Heart left ventricle (tissue), 16 donors: ENCODE measurements around the gene NKAIN2. TPM values are rescaled to one million over a fixed set of nuclear protein-coding genes. Genes with fewer than 3 reads are reported as not detected.
A peak's percentile ranks its signal among the peaks of the same experiment; 100 is the strongest.
"Not testable (repeated sequence)": the region's sequence is repeated elsewhere in the genome, so short reads cannot be mapped to it uniquely, and the experiment has no call there.

ENCODE experiments used
- ATAC-seq, 4 donors: fragments of 200-7000 bp; cut with Tn5 transposase; one replicate each; pipeline ENCODE4 v1.9.1; 2020 to 2022; ENCODE audit warnings: moderate library complexity in 4 of 4, mild to moderate bottlenecking in 3 of 4, moderate number of reproducible peaks in 1 of 4
- DNase-seq, 5 donors: peaks; one replicate each; pipeline ENCODE4 v3.0.0-alpha.2; 2020
- H3K27ac ChIP-seq, 12 donors: fragments of 200-600 bp; sonication (generic) in 4 of 12; one replicate each; pipeline versions ENCODE4 v1.5.0 to v1.8.0; 2016 to 2022; ENCODE audit warnings: mild to moderate bottlenecking in 2 of 12
- H3K27me3 ChIP-seq, 9 donors: fragments of 200-600 bp; sonication (generic) in 2 of 9; one replicate each; pipeline versions ENCODE4 v1.5.1 to v1.8.0; 2016 to 2022; ENCODE audit warnings: mild to moderate bottlenecking in 3 of 9
- H3K36me3 ChIP-seq, 9 donors: fragments of 200-600 bp; sonication (generic) in 2 of 9; one replicate each; pipeline versions ENCODE4 v1.5.0 to v1.8.0; 2018 to 2022; ENCODE audit warnings: mild to moderate bottlenecking in 2 of 9
- H3K4me1 ChIP-seq, 12 donors: fragments of 200-600 bp; sonication (generic) in 4 of 12; one replicate each; pipeline versions ENCODE4 v1.5.0 to v1.8.0; 2016 to 2022; ENCODE audit warnings: mild to moderate bottlenecking in 3 of 12
- H3K4me3 ChIP-seq, 12 donors: fragments of 200-600 bp; sonication (generic) in 4 of 12; one replicate each; pipeline versions ENCODE4 v1.5.0 to v1.8.0; 2017 to 2022; ENCODE audit warnings: mild to moderate bottlenecking in 9 of 12, moderate library complexity in 4 of 12
- H3K9me3 ChIP-seq, 12 donors: fragments of 200-600 bp; sonication (generic) in 4 of 12; one replicate each; pipeline versions ENCODE4 v1.5.0 to v1.8.0; 2016 to 2022; ENCODE audit warnings: mild to moderate bottlenecking in 1 of 12
- POLR2A ChIP-seq, 2 donors: fragments of 450-650 bp; IDR thresholded peaks; one replicate each; pipeline ENCODE4 v1.6.1; 2017; ENCODE audit warnings: antibody characterized with exemption in 2 of 2, mild to moderate bottlenecking in 2 of 2, moderate library complexity in 2 of 2
- WGBS, 4 donors: extraction: QIAGEN DNeasy Blood & Tissue Kit in 2 of 4; methylation state at CpG; one replicate each; pipeline versions ENCODE4 v1.1.5 to v1.1.7; 2013 to 2018; 5-methylcytosine and 5-hydroxymethylcytosine counted together
- intact Hi-C, 10 donors: fragments of 100-400 bp; cut with DNase I; formaldehyde crosslinking; loops; one replicate each; pipeline versions ENCODE4 v1.11.1 to v1.14.2; 2022
- polyA plus RNA-seq, 2 donors: library from polyadenylated mRNA; stranded (reverse); fragments of 200-250 nt; gene quantifications; one replicate each; pipeline ENCODE4 v1.2.3, GENCODE V29; 2013
- total RNA-seq, 9 donors: library from RNA; depleted of rRNA in 2 of 9; stranded (reverse); fragments of >200 nt in 2 of 9; fragmentation: NEBNext Ultra II Directional in 3 of 9; extraction: Animal tissue kit (Norgen Biotek cat#: 25700) in 3 of 9; gene quantifications; one replicate each; pipeline versions ENCODE4 v1.1.0 to v1.2.4, GENCODE V29; 2016 to 2023
- TF ChIP-seq, protein P1 (sequence below), 12 donors: fragments of 200-600 bp; sonication (generic) in 4 of 12; IDR thresholded peaks; one replicate each; pipeline versions ENCODE4 v1.5.0 to v1.8.0; 2018 to 2022; ENCODE audit warnings: antibody characterized with exemption in 12 of 12, mild to moderate bottlenecking in 5 of 12
- donor health status: ischemic (EF 13 %, LVEDD 7.1; RV severe dilation, severe dysfunction).
- donor health status: healthy with polysubstance abuse.
- donor health status: DM: no; HTN: yes; CAD: no.
- donor health status: DM: no; HTN: no; CAD: no.
- donor health status: ischemic (EF 25% LVEDD 6.9; RV normal size, moderate dysfunction).
- donor health status: ischemic (EF 25% LVEDD 5.7; RV mildly dilated, moderate dysfunction).
- donor health status: healthy.
- donor health status: DM: yes; HTN: yes; CAD: no.
- donor health status: ischemic (EF 35%, LVEDD 5.7; RV mildly dilated, moderate dysfunction).
- donor health status: nonischemic (EF 11% LVEDD 7.7; RV severe dilation, severe dysfunction).
- donor health status: DM: yes; HTN: yes; CAD: no.
- donor health status: PGD.
- donor health status: ischemic (EF 29% LVEDD 5.4; RV normal size, mild dysfunction).
- donor health status: nonischemic (EF 23%, LVEDD 6.1; RV moderate dilation, normal function).

NKAIN2 gene
- total and polyA plus RNA-seq, 11 donors = 0.19 to 0.83 (median 0.33) TPM; not detected in 2

DNA sequence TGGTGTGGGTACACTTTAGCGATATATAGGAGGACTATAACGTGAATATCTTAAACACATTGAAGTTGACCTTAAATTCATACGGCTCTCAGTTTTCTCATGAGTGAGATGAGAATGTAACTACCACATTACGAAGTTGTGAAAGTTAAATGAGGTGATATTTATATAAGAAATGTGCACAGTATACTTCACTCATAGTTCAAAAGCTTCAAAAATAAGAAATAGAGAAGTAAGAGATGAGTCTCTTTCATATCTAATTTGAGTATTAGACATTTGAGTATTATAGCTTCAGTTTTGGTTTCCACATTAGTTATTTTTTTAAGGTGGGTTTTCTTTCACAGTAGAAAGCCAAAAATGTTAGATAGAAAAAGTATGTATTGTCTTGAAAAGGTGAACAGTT is 183.3 kb downstream of the NKAIN2 start:
- intact Hi-C loops = no loop called here
- Histone ChIP-seq H3K27ac (no peak overlapping the region), H3K4me3 (no peak overlapping the region), H3K9me3 (no peaks in the 10 kb centered on the region), H3K27me3 (no peaks in the 10 kb centered on the region), H3K4me1 (no peaks in the 10 kb centered on the region), H3K36me3 (no peaks in the 10 kb centered on the region)
- ATAC-seq = no peak
- 87 to 94% (median 90%) methylated on average over 4 of the region's 4 CpGs for WGBS, 4 donors
- DNase-seq = no peak
- no peak for TF ChIP-seq POLR2A (IDR thresholded peaks at IDR 0.05)
- TF ChIP-seq, protein P1, sequence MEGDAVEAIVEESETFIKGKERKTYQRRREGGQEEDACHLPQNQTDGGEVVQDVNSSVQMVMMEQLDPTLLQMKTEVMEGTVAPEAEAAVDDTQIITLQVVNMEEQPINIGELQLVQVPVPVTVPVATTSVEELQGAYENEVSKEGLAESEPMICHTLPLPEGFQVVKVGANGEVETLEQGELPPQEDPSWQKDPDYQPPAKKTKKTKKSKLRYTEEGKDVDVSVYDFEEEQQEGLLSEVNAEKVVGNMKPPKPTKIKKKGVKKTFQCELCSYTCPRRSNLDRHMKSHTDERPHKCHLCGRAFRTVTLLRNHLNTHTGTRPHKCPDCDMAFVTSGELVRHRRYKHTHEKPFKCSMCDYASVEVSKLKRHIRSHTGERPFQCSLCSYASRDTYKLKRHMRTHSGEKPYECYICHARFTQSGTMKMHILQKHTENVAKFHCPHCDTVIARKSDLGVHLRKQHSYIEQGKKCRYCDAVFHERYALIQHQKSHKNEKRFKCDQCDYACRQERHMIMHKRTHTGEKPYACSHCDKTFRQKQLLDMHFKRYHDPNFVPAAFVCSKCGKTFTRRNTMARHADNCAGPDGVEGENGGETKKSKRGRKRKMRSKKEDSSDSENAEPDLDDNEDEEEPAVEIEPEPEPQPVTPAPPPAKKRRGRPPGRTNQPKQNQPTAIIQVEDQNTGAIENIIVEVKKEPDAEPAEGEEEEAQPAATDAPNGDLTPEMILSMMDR (IDR thresholded peaks at IDR 0.05) = no peak

DNA sequence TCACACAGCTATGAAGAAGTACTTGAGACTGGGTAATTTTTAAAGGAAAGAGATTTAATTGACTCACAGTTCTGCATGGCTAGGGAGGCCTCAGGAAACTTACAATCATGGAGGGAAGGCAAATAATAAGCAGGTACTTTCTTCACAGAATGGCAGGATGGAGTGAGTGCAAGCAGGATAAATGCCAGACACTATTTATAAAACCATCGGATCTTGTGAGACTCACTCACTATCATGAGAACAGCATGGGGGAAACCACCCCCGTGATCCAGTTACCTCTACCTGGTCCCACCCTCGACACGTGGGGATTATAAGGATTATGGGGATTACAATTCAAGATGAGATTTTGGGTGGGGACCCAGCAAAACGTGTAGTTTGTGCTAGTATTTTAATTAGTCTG is 186.3 kb downstream of the NKAIN2 start:
- H3K36me3 ChIP-seq, H3K27me3 ChIP-seq, intact Hi-C loops, H3K9me3 ChIP-seq, H3K4me3 ChIP-seq, H3K27ac ChIP-seq, DNase-seq, H3K4me1 ChIP-seq: not testable (repeated sequence)
- peak in 1 of 4 donors; percentile 22 for ATAC-seq
- WGBS, 4 donors = 31 to 40% (median 32%) methylated on average over 5 of the region's 5 CpGs

DNA sequence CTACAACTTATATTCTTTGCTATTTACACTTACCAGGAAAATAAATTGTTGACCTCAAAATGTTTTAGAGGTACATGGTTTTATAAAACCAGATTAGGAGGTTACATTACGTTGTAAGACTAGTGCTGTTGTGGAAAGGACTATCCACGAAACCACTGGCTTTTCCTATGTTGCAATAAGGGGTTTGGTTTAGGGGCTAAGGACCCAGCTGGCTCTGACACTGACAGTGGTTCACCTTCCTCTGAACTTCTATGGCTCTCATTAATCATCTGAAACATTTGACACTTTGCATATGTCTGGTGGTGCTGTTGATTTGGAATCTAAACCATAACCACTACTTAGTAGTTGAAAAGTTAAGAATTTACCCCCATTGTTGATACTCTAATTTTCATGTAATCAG is 186.7 kb downstream of the NKAIN2 start:
- ATAC-seq (no peak), DNase-seq (no peak)
- Histone ChIP-seq H3K36me3 (no peaks in the 10 kb centered on the region), H3K27me3 (no peaks in the 10 kb centered on the region), H3K4me1 (no peaks in the 10 kb centered on the region), H3K9me3 (no peaks in the 10 kb centered on the region), H3K27ac (no peak overlapping the region), H3K4me3 (no peak overlapping the region)
- TF ChIP-seq POLR2A (IDR thresholded peaks at IDR 0.05) = no peak
- TF ChIP-seq, protein P1 (IDR thresholded peaks at IDR 0.05) = no peak
- intact Hi-C loops = no loop called here
- WGBS, 4 donors = 70 to 86% (median 79%) methylated on average over 2 of the region's 2 CpGs

DNA sequence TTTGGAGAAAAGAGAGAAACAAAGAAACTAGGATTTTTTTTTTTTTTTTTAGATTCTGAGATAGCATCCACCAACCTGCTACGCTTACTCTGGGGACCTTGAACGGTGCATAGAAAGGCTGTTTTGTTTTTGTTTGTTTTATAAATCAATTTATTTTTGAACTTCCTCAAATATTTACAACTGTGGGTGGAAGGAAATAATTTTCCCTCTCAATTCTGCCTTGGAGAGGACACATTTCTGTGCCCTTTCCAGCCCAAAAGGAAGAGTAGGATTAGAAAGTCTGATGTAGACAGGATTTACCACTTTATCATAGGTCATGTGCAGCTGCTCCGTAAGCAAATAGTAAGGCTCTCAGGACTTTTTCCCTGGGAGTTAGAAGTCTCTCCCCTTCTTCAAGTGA is 190.5 kb downstream of the NKAIN2 start:
- WGBS, 4 donors = 61 to 72% (median 63%) methylated on average over 3 of the region's 3 CpGs
- Histone ChIP-seq H3K36me3 (no peaks in the 10 kb centered on the region), H3K4me3 (no peak overlapping the region), H3K27ac (no peak overlapping the region), H3K4me1 (no peaks in the 10 kb centered on the region), H3K27me3 (no peaks in the 10 kb centered on the region), H3K9me3 (no peaks in the 10 kb centered on the region)
- no peak for ATAC-seq
- TF ChIP-seq, protein P1 (IDR thresholded peaks at IDR 0.05) = no peak
- TF ChIP-seq POLR2A (IDR thresholded peaks at IDR 0.05) = no peak
- DNase-seq = no peak
- intact Hi-C loops = no loop called here

DNA sequence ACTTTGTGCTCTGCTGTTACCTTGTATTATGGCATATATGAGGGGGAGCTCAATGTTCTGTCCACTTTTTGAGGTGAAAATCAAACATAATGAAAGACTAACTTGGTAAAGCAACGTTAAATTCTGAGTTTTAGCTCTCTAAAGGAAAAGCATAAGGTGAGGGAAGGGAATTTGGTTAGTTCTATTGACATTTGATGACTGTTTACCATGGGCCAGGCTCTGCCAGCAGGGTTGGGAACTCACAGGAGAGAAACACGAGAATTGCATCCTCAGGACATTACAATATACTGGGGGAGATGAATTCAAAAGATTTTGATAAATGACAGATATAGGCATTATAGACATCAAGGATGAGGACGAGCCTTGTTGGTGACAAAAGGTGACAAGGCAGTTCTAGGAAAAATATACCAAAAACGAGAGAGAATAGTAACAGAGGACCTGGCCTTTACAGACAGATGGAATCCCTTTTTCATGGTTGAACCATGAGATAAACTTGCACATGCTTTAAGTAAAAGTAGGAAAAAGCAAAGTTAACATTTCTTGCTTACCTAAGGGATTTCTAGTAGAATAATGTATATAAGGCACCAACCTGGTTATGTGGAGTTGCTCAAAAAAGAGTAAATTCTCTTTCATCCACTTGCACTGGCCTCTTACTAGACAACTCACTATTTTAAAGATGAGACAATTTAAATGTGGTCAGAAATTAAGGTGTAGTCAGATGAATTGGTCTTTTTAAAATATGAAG is 191.4 kb downstream of the NKAIN2 start:
- Histone ChIP-seq H3K27me3 (no peaks in the 10 kb centered on the region), H3K4me1 (peaks cover 0 to 3% (median 0%) of the 10 kb centered on the region in 12 donors), H3K27ac (no peak overlapping the region), H3K9me3 (no peaks in the 10 kb centered on the region), H3K36me3 (no peaks in the 10 kb centered on the region), H3K4me3 (no peak overlapping the region)
- WGBS, 4 donors = 63 to 72% (median 67%) methylated on average over 4 of the region's 4 CpGs
- intact Hi-C loops = no loop called here
- no peak for TF ChIP-seq POLR2A (IDR thresholded peaks at IDR 0.05)
- TF ChIP-seq, protein P1 (IDR thresholded peaks at IDR 0.05) = no peak
- ATAC-seq (no peak), DNase-seq (no peak)
